Left lung (tissue), 10 donors: Measurements from ENCODE around the gene RBMS3. TPM values are rescaled to one million over a fixed set of nuclear protein-coding genes. Genes with fewer than 3 reads are reported as not detected.

Experiments
- ATAC-seq: fragments of 200-7000 bp; cut with Tn5 transposase; one replicate; pipeline ENCODE4 v1.9.1; 2020; ENCODE audit warnings: moderate library complexity
- DNase-seq, 4 donors: peaks; one replicate each; pipeline ENCODE4 v3.0.0-alpha.2; 2013 to 2020
- H3K27ac ChIP-seq, 2 donors: fragments of 200-600 bp; sonication (generic) in 1 of 2; one replicate each; pipeline versions ENCODE4 v1.5.0 to v1.8.0; 2020 to 2021
- H3K27me3 ChIP-seq, 2 donors: fragments of 200-600 bp; sonication (generic) in 1 of 2; one replicate each; pipeline versions ENCODE4 v1.5.0 to v1.8.0; 2020 to 2021
- H3K36me3 ChIP-seq, 2 donors: fragments of 200-600 bp; sonication (generic) in 1 of 2; one replicate each; pipeline versions ENCODE4 v1.5.0 to v1.8.0; 2020 to 2021
- H3K4me1 ChIP-seq, 2 donors: fragments of 200-600 bp; one replicate each; pipeline ENCODE4 v1.8.0; 2021
- H3K4me3 ChIP-seq, 2 donors: fragments of 200-600 bp; sonication (generic) in 1 of 2; one replicate each; pipeline versions ENCODE4 v1.5.0 to v1.8.0; 2020 to 2021; ENCODE audit warnings: mild to moderate bottlenecking in 1 of 2
- H3K9me3 ChIP-seq, 2 donors: fragments of 200-600 bp; sonication (generic) in 1 of 2; one replicate each; pipeline versions ENCODE4 v1.5.0 to v1.8.0; 2020 to 2021
- CTCF ChIP-seq, 2 donors: fragments of 200-600 bp; sonication (generic) in 1 of 2; IDR thresholded peaks; one replicate each; pipeline versions ENCODE4 v1.5.0 to v1.8.0; 2021; ENCODE audit warnings: antibody characterized with exemption in 2 of 2
- intact Hi-C, 2 donors: fragments of 100-400 bp; cut with DNase I; formaldehyde crosslinking; loops; one replicate each; pipeline versions ENCODE4 v1.11.2 to v1.14.2; 2022
- polyA plus RNA-seq, 6 donors: library from polyadenylated mRNA; unstranded; fragments of 120-200 nt; gene quantifications; one replicate each; pipeline ENCODE4 v1.2.1, GENCODE V29; 2013; ENCODE audit not compliant: insufficient read length in 6 of 6
- total RNA-seq, 2 donors: library from RNA; stranded (reverse); fragmentation: NEBNext Ultra II Directional; extraction: Animal tissue kit (Norgen Biotek cat#: 25700); gene quantifications; one replicate each; pipeline ENCODE4 v1.2.1, GENCODE V29; 2021
- donor health status: DM: no; HTN: yes; CAD: no.
- donor health status: DM: no; HTN: no; CAD: no.

RBMS3 gene
- total and polyA plus RNA-seq, 8 donors = 27.1 to 51.6 (median 37.6) TPM

- Histone ChIP-seq H3K27ac (no peak overlapping the region), H3K9me3 (no peaks in the 10 kb centered on the region), H3K27me3 (no peaks in the 10 kb centered on the region), H3K4me3 (no peak overlapping the region), H3K36me3 (no peaks in the 10 kb centered on the region), H3K4me1 (peaks cover 0 to 5% of the 10 kb centered on the region in 2 donors)
- TF ChIP-seq CTCF (IDR thresholded peaks at IDR 0.05) = no peak
- intact Hi-C loops = no loop called here
- DNase-seq (no peak), ATAC-seq (no peak)
Measured at GRCh38 chr3:29534006-29534405, 253.1 kb downstream of the RBMS3 start.

- Histone ChIP-seq H3K9me3 (no peaks in the 10 kb centered on the region), H3K36me3 (no peaks in the 10 kb centered on the region), H3K4me3 (no peak overlapping the region), H3K27ac (no peak overlapping the region), H3K4me1 (peaks cover 0 to 5% of the 10 kb centered on the region in 2 donors), H3K27me3 (no peaks in the 10 kb centered on the region)
- intact Hi-C loops = no loop called here
- TF ChIP-seq CTCF (IDR thresholded peaks at IDR 0.05) = no peak
- no peak for ATAC-seq
- no peak for DNase-seq
Measured at GRCh38 chr3:29536016-29536758, 255.3 kb downstream of the RBMS3 start.

- DNase-seq (peak in 2 of 4 donors; percentile 47 to 75), ATAC-seq (no peak)
- H3K9me3 ChIP-seq = no peaks in the 10 kb centered on the region
- intact Hi-C loops = no loop called here
- H3K4me3 ChIP-seq = no peak overlapping the region
- no peak overlapping the region for H3K27ac ChIP-seq
- H3K4me1 ChIP-seq = peaks cover 0 to 5% of the 10 kb centered on the region in 2 donors
- TF ChIP-seq CTCF (IDR thresholded peaks at IDR 0.05) = no peak
- no peaks in the 10 kb centered on the region for H3K27me3 ChIP-seq
- H3K36me3 ChIP-seq = no peaks in the 10 kb centered on the region
Measured at GRCh38 chr3:29537889-29538609, 257.2 kb downstream of the RBMS3 start.

- peaks cover 0 to 5% of the 10 kb centered on the region in 2 donors for H3K4me1 ChIP-seq
- H3K27me3 ChIP-seq = no peaks in the 10 kb centered on the region
- no peak overlapping the region for H3K27ac ChIP-seq
- no peak for TF ChIP-seq CTCF (IDR thresholded peaks at IDR 0.05)
- intact Hi-C loops = no loop called here
- ATAC-seq (no peak), DNase-seq (no peak)
- no peak overlapping the region for H3K4me3 ChIP-seq
- H3K36me3 ChIP-seq = no peaks in the 10 kb centered on the region
- no peaks in the 10 kb centered on the region for H3K9me3 ChIP-seq
Measured at GRCh38 chr3:29538610-29538958, 257.7 kb downstream of the RBMS3 start.

- Histone ChIP-seq H3K36me3 (no peaks in the 10 kb centered on the region), H3K27ac (no peak overlapping the region), H3K4me3 (no peak overlapping the region), H3K27me3 (no peaks in the 10 kb centered on the region), H3K9me3 (no peaks in the 10 kb centered on the region), H3K4me1 (peaks cover 0 to 5% of the 10 kb centered on the region in 2 donors)
- no peak for ATAC-seq
- no peak for TF ChIP-seq CTCF (IDR thresholded peaks at IDR 0.05)
- intact Hi-C loops = no loop called here
- DNase-seq = no peak
Measured at GRCh38 chr3:29540544-29540943, 259.7 kb downstream of the RBMS3 start.
